HG02623 (cell line): ENCODE measurements around the gene HEATR5B.
"Not testable (repeated sequence)": the region's sequence is repeated elsewhere in the genome, so short reads cannot be mapped to it uniquely, and the experiment has no call there.

ENCODE experiments used
- ATAC-seq: cut with Tn5 transposase; IDR thresholded peaks from one replicate; pipeline ENCODE4 v1.9.1; 2021; ENCODE audit warnings: moderate library complexity; ENCODE audit not compliant: unreplicated experiment

HEATR5B gene

DNA sequence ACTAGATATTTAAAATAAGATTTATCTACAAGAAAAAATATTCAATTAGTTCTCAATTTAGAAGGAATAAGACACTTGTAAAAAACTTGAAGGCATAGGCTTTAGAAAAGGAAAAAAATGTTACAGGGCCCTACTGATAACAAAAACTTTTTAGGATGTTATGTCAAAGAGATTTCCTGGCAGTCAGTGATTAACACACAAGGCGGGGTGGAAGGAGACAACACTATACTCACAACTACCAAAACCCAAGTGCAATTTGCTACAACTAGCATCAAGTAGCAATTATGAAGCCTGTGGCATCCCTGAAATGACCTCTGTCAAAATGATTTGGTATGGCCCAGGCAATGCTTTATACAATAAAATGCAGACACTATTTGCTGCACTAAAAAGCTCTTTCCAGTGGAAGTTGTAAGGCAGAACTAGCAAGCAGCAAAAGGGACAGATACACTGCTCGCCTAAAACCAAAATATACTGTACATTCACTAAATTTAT is 133.1 kb downstream of the HEATR5B start:
- no peak for ATAC-seq

DNA sequence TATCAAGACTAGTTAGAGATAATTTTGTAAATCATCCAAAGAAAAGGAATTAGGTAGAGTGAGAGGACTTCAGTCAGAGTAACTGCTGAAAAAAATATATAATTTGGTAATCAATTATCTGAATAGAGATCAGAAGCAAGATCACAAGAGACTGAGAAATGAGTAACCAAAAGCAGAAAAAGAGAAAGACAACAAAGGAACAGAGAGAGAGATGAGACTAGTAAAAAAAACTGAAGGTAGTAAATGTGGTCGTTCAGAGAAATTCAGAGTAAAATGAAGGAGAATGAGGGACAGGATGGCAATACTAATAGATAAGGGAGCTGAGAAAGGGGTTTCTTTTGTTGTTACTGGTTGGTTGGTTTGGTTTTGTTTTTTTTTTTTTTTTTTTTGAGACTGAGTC is 134.3 kb downstream of the HEATR5B start:
- ATAC-seq = no peak

DNA sequence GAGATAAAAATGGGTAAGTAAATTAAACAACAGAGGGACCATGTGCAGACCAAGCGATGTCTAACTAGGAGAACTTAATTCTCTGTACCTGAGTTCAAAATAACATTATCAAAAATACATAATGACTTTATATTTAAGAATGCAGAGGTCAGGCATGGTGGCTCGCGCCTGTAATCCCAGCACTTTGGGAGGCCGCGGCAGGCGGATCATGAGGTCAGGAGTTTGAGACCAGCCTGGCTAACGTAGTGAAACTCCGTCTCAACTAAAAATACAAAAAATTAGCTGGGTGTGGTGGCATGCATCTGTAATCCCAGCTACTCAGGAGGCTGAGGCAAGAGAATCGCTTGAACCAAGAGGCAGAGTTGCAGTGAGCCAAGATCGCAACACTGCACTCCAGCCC is 138.9 kb downstream of the HEATR5B start:
- not testable (repeated sequence) for ATAC-seq

DNA sequence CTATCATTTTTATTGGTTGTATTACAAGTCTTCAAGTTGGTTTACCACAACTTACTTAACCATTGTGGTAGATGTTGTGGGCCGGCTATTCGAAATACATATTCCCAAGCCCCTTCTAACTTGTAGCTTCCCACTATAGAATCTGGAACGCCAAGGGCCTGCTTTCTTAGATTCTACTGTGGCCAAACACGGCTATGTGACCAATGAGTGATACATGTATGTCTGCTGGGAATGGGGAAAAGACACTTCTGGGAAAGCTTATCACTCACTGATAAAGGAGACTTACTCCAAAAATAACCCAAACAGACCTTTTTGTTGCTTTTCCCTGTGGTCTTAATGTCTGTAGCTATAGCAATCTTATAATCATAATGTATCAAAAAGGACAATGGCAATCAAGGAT is 142.3 kb downstream of the HEATR5B start:
- no peak for ATAC-seq

DNA sequence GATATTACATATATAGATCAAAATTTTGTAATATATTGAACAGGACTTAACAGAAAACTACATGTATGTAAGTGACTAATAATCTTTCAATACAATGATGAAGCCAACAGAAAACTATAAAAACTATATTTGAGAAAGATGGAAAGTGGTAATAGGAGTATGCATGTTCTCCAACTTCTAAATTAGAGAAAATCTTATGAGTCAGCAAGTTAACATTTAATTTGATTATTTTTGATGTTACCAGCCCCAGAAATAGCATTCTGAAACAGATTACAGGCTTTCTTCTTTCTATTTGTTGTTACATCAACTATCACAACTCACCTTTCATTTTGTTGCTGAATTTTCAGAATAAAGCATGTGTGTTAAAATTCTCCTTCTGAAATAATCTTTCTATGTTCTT is 147.6 kb downstream of the HEATR5B start:
- ATAC-seq = not testable (repeated sequence)

DNA sequence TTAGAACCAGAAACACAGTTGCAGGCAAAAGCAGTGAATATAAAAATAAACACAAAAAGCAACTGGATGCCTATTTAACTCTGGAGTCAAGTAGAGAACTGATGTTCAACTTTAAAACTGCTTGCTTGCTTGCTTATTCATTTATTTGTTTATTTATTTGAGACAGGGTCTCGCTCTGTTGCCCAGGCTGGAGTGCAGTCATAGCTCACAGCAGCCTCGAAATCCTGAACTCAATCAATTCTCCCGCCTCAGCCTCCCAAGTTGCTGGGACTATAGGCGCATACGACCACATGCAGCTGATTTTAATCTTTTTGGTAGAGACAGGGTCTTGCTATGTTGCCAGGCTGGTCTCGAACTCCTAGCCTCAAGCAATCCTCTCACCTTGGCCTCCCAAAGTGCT is 152.5 kb downstream of the HEATR5B start:
- ATAC-seq = not testable (repeated sequence)
